Stimulated activated CD8-positive, alpha-beta memory T cell treated with anti-CD3 and anti-CD28 coated beads, Interleukin-12 subunit alpha, Interleukin-12 subunit beta, amount 100 ng/mL, for 1 hour (primary cell): ENCODE measurements around the gene FBXW10B.
"Not testable (repeated sequence)": the region's sequence is repeated elsewhere in the genome, so short reads cannot be mapped to it uniquely, and the experiment has no call there.

Experiments used
- DNase-seq: peaks from one replicate; pipeline ENCODE4 v3.0.0-alpha.2; 2020; ENCODE audit warnings: low read depth

The FBXW10B gene, protein sequence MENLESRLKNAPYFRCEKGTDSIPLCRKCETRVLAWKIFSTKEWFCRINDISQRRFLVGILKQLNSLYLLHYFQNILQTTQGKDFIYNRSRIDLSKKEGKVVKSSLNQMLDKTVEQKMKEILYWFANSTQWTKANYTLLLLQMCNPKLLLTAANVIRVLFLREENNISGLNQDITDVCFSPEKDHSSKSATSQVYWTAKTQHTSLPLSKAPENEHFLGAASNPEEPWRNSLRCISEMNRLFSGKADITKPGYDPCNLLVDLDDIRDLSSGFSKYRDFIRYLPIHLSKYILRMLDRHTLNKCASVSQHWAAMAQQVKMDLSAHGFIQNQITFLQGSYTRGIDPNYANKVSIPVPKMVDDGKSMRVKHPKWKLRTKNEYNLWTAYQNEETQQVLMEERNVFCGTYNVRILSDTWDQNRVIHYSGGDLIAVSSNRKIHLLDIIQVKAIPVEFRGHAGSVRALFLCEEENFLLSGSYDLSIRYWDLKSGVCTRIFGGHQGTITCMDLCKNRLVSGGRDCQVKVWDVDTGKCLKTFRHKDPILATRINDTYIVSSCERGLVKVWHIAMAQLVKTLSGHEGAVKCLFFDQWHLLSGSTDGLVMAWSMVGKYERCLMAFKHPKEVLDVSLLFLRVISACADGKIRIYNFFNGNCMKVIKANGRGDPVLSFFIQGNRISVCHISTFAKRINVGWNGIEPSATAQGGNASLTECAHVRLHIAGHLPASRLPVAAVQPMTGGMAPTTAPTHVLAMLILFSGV

DNA sequence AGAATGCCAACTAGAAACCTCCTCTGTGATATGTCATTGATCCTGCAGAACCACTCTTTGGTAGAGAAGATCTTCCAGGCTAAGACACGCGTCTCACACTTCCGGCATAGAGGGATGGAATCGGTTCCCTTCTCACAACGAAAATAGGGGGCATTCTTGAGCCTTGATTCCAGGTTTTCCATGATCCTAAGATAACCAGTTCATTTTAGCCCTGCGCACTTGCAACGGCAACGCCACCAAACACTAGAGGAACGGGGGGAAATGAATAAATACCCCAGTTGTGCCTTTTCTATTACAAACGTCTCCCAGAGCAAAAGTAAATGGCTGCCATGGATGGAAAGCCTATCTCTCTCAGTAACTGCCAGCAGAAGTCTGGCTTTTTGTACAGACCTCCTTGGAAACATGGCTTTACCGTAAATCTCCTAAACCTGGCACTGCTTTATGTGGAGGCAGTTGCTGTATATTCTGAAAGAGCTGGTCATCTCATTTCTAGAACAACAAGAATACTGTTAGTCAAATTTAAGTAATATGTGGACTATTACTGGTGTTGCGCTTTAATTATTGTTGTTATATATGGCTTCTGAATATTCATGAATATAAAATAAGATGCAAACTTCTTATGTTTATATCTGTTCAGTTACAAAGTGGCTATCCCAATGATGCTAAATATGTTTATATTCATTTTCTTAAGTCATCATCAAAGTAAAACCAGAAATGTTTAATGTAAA is at the start of gene FBXW10B:
TSS of gene FBXW10B (minus strand) at position 374 of the 728 bp plus-strand sequence. CDS start at position 182, 192 bp downstream.
- DNase-seq = not testable (repeated sequence)

DNA sequence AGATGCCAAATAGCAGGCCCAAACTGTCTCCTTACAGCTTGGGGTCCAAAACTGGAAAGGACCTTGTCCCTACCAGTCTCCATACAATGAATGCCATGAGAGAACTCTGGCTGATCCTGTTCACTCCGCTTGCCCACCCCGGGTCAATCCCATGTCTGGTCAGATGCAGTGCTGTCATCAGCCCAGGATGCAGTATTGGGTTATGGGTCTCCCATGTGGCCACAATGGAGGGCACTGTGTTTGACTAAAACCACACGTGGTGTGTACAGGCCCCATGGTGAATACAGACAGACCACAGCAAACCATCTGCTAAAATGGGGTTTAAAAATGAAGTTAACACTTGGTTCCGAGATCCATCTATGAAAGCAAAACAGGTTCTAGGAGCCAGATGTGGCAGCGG is 44.2 kb upstream of the FBXW10B start:
- DNase-seq = no peak

DNA sequence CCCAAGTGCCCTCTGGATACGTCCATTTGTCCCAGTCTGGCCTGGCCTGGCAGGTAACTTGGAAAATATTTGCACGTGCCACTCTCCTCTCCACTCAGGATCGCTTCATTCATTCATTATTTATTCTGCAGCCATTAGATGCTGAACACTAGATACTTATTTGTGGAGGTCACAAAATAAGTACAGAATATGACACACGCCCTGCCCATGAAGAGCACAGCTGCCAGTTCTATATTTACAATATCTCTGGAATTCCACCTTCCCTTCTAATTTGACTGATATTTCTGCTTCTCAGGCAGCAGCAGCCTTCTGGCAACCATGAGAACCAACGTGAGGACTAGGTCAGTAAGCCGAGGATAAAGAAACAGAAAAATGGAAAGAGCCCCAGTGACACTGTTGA is 43.7 kb upstream of the FBXW10B start:
- no peak for DNase-seq

DNA sequence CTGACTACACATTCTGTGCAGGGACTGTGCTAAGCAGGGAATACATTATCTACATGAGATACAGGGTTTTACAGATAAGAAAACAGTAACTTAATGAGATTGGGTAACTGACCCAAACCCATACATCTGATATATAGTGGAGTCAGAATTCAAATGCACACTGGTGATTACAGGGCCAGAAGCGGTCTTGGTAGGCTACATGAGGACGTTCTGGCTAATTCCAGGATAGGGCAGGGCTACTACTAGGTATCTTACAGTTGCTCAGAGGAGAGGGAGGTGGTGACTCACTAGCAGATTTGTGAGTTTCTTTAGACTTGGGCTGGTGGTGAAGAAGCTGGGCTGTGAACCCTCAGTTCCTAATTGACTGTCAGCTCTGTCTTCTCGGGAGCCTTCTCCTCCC is 43.2 kb upstream of the FBXW10B start:
- DNase-seq = no peak

DNA sequence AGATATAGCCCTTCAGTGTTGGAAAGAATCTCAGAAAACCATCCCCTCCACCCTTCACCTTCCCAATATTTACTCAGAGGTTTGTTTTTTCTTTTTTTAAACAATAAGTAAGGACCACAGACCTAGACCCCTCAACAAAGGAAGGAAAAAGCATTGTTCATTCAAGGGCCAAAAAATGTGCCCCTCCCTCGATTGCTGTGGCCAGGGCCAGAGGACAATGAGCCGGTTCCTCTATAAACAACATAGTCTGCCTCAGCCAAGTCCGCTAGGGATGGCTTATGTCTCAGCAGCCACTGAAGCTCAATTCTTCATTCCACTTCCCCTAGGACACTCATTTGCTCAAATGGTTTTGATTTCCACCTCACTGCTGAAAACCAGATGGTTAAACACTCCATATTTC is 40.6 kb upstream of the FBXW10B start:
- DNase-seq = no peak

DNA sequence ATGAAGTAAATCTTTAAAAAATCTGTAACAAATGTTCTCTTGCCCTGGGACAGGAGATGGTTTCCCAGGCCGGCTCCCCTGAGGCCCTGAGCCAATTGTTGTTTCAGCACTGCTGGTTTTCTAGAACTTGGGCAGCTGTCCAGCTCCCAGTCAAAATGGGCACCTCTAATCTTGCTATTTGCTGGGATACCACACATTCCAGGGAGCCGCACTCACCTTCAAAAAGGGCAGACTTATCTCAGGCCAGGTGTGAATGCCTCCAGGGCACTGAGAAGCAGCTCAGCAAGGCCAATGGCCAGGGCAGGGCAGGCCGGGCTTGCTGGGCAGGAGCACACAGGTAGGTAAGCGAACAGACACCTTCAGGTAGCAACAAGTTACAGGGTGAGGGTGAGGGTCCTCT is 40.2 kb upstream of the FBXW10B start:
- no peak for DNase-seq

DNA sequence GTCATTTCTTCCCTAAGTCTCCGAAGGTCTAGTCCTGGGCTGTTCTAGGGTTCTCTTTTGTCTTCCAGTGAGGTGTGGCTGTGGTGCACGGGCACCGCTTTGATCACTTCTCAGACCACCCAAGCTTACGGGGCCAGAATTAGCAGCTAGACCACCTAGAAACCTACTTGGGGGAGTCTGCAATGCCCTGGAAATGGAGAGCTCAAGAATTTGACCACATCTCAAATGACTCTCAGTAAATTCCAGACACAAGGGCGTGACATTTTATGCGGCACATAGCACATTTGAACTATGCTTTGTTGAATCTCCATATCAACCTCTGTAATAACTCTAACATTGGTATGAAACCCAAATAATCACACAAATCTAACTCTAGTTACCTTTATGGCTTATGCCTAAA is 39.7 kb upstream of the FBXW10B start:
- no peak for DNase-seq

DNA sequence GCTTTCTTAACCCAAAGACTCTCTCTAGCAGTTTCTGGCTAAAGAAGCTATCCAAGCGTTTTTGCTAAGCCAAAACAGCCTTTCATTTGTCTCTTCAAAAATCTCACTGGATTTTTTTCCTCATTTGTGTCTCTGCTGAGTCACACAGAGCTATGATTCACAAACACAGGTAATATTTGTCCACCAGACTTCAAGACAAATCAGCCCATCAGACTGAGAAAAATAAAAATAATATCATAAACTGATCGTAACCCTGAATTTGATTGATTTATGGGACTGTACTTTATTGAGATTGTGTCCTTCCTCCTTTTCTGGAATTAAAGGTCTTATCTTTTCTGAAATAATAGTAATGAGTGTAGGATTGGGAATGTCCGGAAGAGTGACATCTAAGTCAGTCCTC is 38.8 kb upstream of the FBXW10B start:
- DNase-seq = no peak

DNA sequence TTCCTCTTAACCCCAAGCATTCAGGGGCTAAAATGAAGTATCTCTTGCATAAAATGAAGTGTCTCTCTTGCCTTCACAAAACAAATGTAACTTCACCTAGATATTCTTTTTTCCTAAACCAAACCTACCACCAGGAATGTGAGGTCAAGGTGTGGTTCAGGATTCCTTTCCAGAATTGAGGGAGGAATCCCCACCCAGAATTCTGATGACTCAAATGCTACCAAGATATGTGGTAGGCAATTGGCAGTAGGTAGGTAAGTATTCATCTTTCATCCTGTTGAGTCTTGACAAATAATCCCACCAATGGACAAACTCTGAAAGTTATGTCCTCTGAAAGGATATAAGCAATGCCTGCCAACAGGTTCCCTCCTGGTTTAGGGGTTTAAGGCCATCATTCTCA is 38.4 kb upstream of the FBXW10B start:
- no peak for DNase-seq

DNA sequence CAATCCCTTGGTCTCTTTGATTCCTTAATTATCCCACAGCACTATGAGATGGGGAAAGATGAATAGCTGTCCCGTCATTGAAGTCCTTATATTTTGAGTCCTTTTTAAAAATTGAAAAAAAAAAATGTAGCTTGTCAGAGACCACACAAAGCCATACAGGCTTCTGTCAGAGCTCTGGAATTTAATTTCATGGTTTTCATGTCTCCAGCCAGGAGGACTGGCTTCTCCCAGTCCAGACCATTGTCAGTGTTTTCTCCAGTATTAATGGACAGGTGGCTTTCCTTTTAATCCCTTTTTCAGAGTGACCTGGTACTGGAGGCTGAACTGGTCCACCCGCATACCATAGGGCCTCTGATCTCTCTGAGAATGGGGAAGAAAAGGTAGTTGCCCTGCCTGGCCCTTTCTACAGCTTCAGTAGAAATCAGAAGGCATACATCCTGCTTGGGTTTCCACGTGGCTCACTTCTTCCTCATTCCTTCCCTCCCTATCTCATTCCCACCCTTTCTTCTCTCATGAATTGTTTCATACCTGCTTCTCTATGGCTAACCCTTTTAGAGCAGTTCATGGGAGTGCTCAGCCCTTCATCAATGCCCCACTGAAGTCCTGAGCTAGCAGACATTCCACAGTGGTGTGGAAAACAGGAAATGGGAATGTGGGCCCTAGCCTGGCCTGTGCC is 35.5 kb upstream of the FBXW10B start:
- DNase-seq = no peak

DNA sequence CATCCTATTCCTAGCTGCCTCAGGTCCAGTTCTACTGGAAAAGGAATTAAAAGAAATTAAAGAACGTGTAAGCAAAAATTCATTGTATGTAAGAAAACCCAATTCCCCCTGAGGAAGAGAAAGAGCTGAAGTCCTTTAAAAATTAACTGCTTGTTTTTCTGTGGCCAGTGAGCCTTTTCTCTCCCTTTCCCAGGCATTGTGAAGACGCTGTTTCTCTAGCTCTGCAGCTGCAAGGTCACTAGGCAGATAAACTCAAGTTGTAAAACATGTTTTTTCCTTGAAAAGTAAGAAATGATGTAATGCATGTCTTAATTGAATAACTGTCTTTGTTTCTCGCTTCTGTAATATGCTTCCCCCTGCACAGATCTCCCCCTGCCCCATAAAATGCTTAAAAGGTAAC is 34.9 kb upstream of the FBXW10B start:
- not testable (repeated sequence) for DNase-seq

DNA sequence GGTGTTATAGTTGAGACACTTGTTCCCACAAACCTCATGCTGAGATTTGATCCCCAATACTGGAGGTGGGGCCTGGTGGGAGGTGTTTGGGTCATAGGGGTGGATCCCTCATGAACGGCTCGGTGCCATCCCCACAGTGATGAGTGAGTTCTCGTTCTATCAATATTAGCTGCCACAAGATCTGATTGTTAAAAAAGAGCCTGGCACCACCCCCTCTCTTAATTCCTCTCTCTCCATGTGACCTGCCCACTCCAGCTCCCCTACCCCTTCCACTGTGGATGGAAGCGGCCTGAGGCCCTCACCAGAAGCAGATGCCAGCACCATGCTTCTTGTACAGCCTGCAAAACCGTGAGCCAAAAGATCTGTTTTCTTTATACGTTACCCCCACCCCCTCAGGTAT is 33.5 kb upstream of the FBXW10B start:
- no peak for DNase-seq

DNA sequence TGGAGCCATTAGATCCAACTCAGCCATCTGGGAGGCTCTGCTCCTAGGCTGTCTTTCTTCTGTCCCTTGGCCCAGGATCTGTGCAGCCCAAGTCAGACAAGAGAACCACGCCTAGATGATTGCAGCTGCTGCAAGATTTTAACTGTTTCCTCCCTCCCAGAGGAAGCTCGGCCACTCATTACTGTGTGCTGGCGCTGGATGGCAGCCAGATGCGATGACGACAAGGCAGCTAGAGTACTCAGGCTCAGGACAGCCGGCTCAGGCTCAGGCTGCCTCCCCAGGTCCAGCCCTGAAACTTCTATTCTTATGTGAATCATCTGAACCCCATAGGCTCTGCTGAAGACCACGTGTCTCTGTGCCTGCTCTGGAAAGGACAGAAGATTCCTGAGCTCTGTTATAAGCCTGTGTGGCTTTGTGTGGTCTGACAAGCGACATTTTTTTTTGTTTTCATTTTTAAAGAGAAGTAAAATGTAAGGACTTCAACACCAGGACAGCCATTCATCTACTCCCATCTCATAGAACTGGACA is 32.1 kb upstream of the FBXW10B start:
- no peak for DNase-seq

DNA sequence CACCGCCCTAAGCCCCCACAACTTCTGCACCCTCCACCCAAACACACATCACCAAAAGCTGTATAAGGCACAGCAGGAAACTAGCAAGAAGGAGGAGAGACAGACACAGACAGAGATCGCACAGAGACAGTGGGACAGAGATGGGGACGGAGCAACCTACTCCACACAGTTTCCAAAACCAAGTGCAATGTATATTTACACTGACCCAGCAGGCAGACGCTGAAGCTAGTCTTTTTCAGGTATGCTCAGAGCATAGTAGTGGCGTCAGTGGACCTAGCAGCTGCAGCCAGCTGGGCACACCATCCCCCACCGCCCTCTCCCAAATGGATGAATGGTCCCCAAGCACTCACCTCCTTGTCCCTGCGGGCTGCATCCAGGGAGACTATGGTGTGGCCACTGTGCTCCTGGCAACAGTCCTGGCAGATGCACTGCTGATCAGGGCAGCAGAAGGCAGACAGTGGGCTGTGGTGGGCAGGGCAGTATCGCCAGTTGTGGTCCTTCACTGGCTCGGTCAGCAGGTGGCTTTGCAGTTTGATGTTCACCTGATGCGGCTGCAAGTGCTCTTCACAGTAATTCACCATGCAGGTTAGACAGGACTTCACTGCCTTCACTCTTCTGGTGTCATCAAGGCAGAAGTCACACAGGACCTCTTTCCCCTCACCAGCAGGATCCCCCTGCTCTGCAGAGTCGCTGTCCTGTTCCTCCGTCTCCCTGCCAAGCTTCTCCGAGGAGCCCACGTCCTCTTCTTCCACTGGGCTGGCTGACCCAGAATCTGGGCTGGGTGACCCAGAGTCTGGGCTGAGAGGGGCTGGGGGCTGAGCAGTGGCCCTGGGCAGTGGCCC is 31.5 kb upstream of the FBXW10B start:
- no peak for DNase-seq

DNA sequence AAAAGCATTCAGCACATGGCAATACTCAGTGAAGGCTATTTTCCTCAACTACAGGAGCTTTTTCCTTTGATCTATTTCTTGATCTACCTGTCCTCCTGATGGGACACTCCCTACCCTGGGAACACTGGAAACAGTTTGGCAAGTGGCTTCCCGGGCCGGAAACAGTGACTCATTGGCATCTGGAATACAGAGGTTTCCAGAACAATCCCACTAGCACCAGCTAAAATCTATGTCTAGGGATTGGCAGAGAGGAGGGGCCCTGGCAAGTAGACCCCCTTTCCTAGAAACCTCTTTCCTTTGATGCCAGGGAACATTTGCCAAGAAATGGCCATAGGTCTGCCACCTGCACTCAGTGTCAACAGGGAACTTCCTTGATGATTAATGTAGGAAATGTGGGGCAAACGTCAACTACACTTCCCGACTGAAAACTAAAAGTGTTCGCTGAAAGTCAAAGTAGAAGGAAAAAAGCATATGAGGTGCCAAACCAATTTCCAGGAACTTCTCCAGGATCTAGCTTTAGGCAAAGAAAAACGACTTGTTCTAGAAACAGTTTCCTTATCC is 30.4 kb upstream of the FBXW10B start:
- no peak for DNase-seq

DNA sequence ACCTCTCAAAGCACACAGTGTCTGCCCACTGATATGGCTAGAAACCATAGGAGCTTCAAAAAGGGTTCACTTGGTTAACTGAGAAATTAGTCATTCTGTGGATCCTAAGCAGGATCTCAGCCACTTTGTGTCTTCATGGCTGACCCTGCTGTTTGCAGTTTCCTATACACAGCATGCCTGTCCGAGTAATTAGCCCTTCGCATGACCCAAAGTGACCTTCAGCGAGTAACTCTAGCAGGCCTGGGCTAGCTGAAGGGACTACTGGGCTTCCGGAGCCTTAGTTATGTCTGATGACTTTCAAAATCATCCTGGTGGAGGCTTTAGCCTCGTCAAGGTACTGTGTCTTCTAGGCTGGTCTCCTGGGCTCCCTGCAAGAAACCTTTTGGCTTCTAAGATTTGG is 28.9 kb upstream of the FBXW10B start:
- no peak for DNase-seq

DNA sequence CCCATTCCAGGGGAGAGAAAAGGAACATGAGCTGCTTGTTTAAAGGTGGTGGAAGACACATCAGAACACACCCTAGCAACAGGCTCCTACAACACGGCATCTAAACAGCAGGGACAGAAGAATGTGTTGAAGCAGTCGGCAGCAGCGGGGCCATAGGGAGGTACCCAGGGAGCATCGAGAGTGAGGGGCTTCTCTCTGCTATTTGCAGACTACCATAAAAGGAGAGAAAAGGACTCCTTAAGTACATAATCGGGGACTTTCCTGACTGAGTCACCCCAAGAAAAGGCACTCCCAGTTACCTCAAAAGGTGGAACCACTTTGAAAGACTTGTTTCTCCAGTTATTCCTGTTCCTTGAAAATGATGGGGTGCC is 26.4 kb upstream of the FBXW10B start:
- not testable (repeated sequence) for DNase-seq

DNA sequence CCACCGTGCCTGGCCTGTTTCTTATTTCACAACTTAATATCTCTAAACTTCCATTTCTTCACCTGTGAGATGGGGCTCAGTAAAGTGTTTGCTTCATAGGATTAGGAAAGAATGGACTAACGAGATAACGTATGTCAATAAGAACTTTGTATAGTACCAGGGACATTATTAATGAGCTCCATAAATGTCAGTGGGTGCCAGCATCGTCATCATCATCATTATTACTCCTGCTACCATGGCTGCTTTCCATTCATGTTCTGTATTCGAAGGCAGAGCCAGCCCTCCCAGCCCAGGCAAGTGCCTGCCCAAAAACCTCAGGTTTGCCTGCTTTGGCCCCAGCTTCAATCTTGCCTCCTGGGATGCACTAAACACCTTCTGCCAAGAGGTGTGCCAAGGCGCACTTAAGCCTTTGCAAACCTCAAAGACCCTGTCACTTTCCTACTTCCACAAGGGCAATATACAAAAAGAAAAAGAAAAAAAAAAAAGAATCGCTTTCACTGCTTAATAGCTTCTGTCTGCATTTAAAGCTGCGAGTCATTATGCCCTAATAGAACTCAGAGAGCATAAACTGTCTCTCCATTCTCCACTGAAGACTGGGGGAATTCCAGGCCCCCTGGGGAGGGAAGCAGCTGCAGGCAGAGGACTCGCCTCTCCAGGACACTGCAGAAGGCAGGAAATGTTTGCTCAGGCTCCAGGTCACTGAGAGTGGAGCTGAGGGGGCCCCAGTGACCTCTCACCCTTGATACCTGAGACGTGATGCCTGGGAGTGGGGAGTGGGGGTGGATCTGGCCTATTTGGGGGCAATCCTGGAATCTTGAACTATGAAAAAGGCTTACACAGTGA is 25.8 kb upstream of the FBXW10B start:
- not testable (repeated sequence) for DNase-seq

DNA sequence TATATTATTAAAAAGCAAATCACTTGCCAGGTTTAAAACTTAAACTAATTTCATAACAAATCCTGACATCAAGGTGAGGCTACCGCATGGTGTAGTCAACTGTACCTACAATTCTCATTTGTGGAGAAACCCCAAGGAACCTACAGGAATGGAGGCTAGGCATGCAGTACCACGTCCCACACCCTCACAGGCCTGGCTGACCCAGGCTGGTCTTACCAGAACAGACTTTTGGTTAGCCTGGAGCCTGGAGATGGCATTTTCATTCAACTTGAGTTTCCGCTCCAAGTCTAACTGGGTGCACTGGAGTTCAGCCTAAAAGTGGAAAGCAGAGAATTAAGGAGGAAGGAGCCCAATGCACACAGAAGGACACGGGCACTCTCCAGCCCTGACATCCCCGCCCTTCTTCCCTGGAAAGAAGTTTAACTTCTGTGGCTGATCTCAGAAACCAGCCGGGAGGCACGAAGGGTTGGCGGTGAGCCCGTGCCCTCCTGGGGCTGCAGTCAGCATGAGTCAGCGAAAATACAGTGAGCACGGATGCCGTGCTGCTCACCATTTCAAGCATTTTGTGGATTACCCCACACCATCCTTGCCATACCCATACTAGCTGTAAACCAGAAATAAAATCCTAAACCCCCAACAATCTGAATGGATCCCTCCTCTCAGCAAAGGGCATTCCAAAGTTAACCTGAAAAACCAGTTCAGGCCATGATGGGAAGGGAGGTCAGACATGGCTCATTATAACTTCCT is 23.2 kb upstream of the FBXW10B start:
- not testable (repeated sequence) for DNase-seq
